HepG2 (cell line): ENCODE results near the gene SGSH.

Source experiments
- CTCF ChIP-seq: sonication (generic); formaldehyde crosslinking; IDR thresholded peaks from 2 replicates; pipeline ENCODE4 v1.5.0; 2020; ENCODE audit warnings: mild to moderate bottlenecking, missing genetic modification reagents, moderate library complexity
- ELF1 ChIP-seq: sonication (generic); formaldehyde crosslinking; IDR thresholded peaks from 2 replicates; pipeline ENCODE4 v1.4.0; 2020; ENCODE audit warnings: missing genetic modification reagents
- GTF2F1 ChIP-seq: fragments of 150-350 bp; IDR thresholded peaks from 2 replicates; pipeline ENCODE4 v1.6.1; 2014; ENCODE audit warnings: low read length
- HNF1B ChIP-seq: sonication (generic); formaldehyde crosslinking; IDR thresholded peaks from 2 replicates; pipeline ENCODE4 v1.5.1; 2020; ENCODE audit warnings: mild to moderate bottlenecking, moderate library complexity, missing genetic modification reagents
- NFKBIZ ChIP-seq: IDR thresholded peaks from 2 replicates; pipeline ENCODE4 v1.6.1; 2018; ENCODE audit warnings: missing genetic modification reagents, missing compliant biosample characterization
- NONO ChIP-seq, 2 experiments: fragments of 450-650 bp in 1 of 2; sonication (generic) in 1 of 2; formaldehyde crosslinking in 1 of 2; IDR thresholded peaks in 1 of 2; conservative IDR thresholded peaks in 1 of 2; 2 replicates each; pipeline versions ENCODE4 v1.6.1 to v1.8.0; 2017 to 2022; ENCODE audit warnings: mild to moderate bottlenecking in 1 of 2, missing genetic modification reagents in 1 of 2, moderate library complexity in 1 of 2
- PATZ1 ChIP-seq: sonication (generic); formaldehyde crosslinking; IDR thresholded peaks from 2 replicates; pipeline ENCODE4 v1.4.0; 2020; ENCODE audit warnings: missing genetic modification reagents
- SP2 ChIP-seq: sonication (generic); formaldehyde crosslinking; IDR thresholded peaks from 2 replicates; pipeline ENCODE4 v1.5.1; 2020; ENCODE audit warnings: mild to moderate bottlenecking, missing genetic modification reagents
- ZNF724P ChIP-seq: sonication (generic); formaldehyde crosslinking; IDR thresholded peaks from 2 replicates; pipeline ENCODE4 v1.8.0; 2022; ENCODE audit warnings: missing genetic modification reagents, borderline replicate concordance

- TF ChIP-seq HNF1B (CRISPR knock-in tag), result no peak
- TF ChIP-seq ELF1, result no peak
- no peak for TF ChIP-seq ZNF724P (CRISPR knock-in tag)
- 0 out of 2 replicates have a peak, but pooled peaks have one; percentile 11 for TF ChIP-seq PATZ1 (CRISPR knock-in tag)
- no peak for TF ChIP-seq CTCF
- TF ChIP-seq NONO (IDR thresholded peaks at IDR 0.05), result no peak
- TF ChIP-seq NONO (CRISPR knock-in tag; conservative IDR thresholded peaks at IDR 0.05), result no peak
- no peak for TF ChIP-seq SP2 (CRISPR knock-in tag)
- no peak for TF ChIP-seq NFKBIZ (CRISPR knock-in tag)
- no peak for TF ChIP-seq GTF2F1
Measured at GRCh38 chr17:80221351-80222105, 1.4 kb upstream of the SGSH start.
